K562 (cell line): ENCODE data around the gene DPF1. TPM values are rescaled to one million over a fixed set of nuclear protein-coding genes. Genes with fewer than 3 reads are reported as not detected.

Source experiments
- ATAC-seq: fragments of 200-7000 bp; cut with Tn5 transposase; 3 replicates; pipeline ENCODE4 v1.9.1; 2020; ENCODE audit warnings: moderate library complexity
- BruUV-seq: library from RNA; stranded (reverse); fragments of 400-500 nt; replicated peaks from 2 replicates; lab custom pipeline; 2021; lab: Mats Ljungman, UMichigan
- CTCF ChIA-PET: fragments of 300-600 bp; formaldehyde crosslinking; extraction: SDS; loops from one replicate; lab custom pipeline; 2021; ENCODE audit warnings: low intra/inter-chr PET ratio; lab: Yijun Ruan, JAX
- POLR2A ChIA-PET: fragments of 300-600, 350-650 bp; sonication (Branson Sonifier 250); formaldehyde crosslinking; extraction: SDS; loops from one replicate; lab custom pipeline; 2021; ENCODE audit warnings: antibody characterized with exemption, inconsistent platforms; lab: Yijun Ruan, JAX
- DNase-seq, 4 experiments: peaks; one replicate each; pipeline versions ENCODE4 v3.0.0 to v3.0.0-alpha.2; 2011 to 2018; ENCODE audit warnings: low spot score in 3 of 4, mixed read lengths in 3 of 4; ENCODE audit errors: extremely low read depth in 1 of 4
- FAIRE-seq: peaks from 2 replicates; lab custom pipeline; 2011; peaks lifted over from hg19 to GRCh38; lab: Jason Lieb, UNC
- H2AFZ ChIP-seq: 2 replicates; pipeline ENCODE4 v1.6.0; 2011; ENCODE audit warnings: low read depth, low read length, control low read depth, inconsistent platforms
- H3K27ac ChIP-seq: fragments of 200-600 bp; 3 replicates; pipeline ENCODE4 v1.8.0; 2011; ENCODE audit warnings: low read depth, mild to moderate bottlenecking, control low read depth, inconsistent platforms, low read length, moderate library complexity, mixed read lengths; ENCODE audit errors: extremely low read depth
- H3K27me3 ChIP-seq, 2 experiments: fragments of 300-600 bp in 1 of 2; 2 replicates in 1 of 2; 3 replicates in 1 of 2; pipeline versions ENCODE4 v1.6.0 to v1.8.0; 2011; ENCODE audit warnings: inconsistent platforms in 2 of 2, low read length in 2 of 2, mild to moderate bottlenecking in 1 of 2, mixed read lengths in 1 of 2, moderate library complexity in 1 of 2; ENCODE audit not compliant: control insufficient read depth in 2 of 2, insufficient read depth in 2 of 2
- H3K36me3 ChIP-seq: fragments of 300-600 bp; 3 replicates; pipeline ENCODE4 v1.8.0; 2011; ENCODE audit warnings: mild to moderate bottlenecking, low read length, inconsistent platforms; ENCODE audit not compliant: control insufficient read depth, insufficient read depth
- H3K4me1 ChIP-seq, 2 experiments: fragments of 200-600 bp in 1 of 2; replicated peaks in 1 of 2; 2 replicates in 1 of 2; 3 replicates in 1 of 2; pipeline versions ENCODE4 v1.5.1 to v1.8.0; 2011; ENCODE audit warnings: inconsistent platforms in 2 of 2, low read length in 2 of 2, mild to moderate bottlenecking in 1 of 2, mixed read lengths in 1 of 2, moderate library complexity in 1 of 2; ENCODE audit not compliant: control insufficient read depth in 2 of 2, insufficient read depth in 2 of 2
- H3K4me2 ChIP-seq: 2 replicates; pipeline ENCODE4 v1.6.1; 2011; ENCODE audit warnings: low read length, control low read depth, inconsistent platforms, mixed read lengths; ENCODE audit not compliant: insufficient read depth
- H3K4me3 ChIP-seq: fragments of 200-600 bp; sonication (generic), shearing (Covaris generic); 2 replicates; pipeline ENCODE4 v1.5.1; 2016; ENCODE audit warnings: control low read depth, inconsistent platforms
- H3K79me2 ChIP-seq: fragments of 200-600 bp; 3 replicates; pipeline ENCODE4 v1.8.0; 2011; ENCODE audit warnings: low read length, inconsistent platforms; ENCODE audit not compliant: control insufficient read depth, insufficient read depth
- H3K9ac ChIP-seq, 2 experiments: 2 replicates each; pipeline versions ENCODE4 v1.6.0 to v1.6.1; 2011; ENCODE audit warnings: low read depth in 2 of 2, low read length in 2 of 2, control low read depth in 1 of 2, inconsistent platforms in 1 of 2, mild to moderate bottlenecking in 1 of 2, mixed read lengths in 1 of 2; ENCODE audit not compliant: insufficient read depth in 1 of 2
- H3K9me1 ChIP-seq: one replicate; pipeline ENCODE4 v1.6.0; 2011; ENCODE audit warnings: inconsistent platforms, mild to moderate bottlenecking, low read length, moderate library complexity; ENCODE audit not compliant: control insufficient read depth, insufficient read depth
- H3K9me3 ChIP-seq: replicated peaks from 2 replicates; pipeline ENCODE4 v1.5.1; 2011; ENCODE audit warnings: low read depth, low read length, inconsistent platforms; ENCODE audit not compliant: control insufficient read depth, insufficient read depth
- H4K20me1 ChIP-seq: replicated peaks from 2 replicates; pipeline ENCODE4 v1.6.1; 2011; ENCODE audit warnings: low read length, inconsistent platforms, mixed read lengths; ENCODE audit not compliant: control insufficient read depth, insufficient read depth
- EGR1 ChIP-seq: fragments of 450-650 bp; conservative IDR thresholded peaks from 2 replicates; pipeline ENCODE4 v1.6.1; 2017; ENCODE audit warnings: mild to moderate bottlenecking
- FOXA3 ChIP-seq, 2 experiments: fragments of 450-650 bp in 1 of 2; sonication (generic) in 1 of 2; formaldehyde crosslinking; IDR thresholded peaks in 1 of 2; conservative IDR thresholded peaks in 1 of 2; 2 replicates each; pipeline versions ENCODE4 v1.4.0 to v1.8.0; 2020 to 2022; ENCODE audit warnings: mild to moderate bottlenecking in 2 of 2, missing genetic modification reagents in 1 of 2
- MEF2A ChIP-seq: IDR thresholded peaks from 2 replicates; pipeline ENCODE4 v1.6.1; 2011; ENCODE audit warnings: low read depth, mild to moderate bottlenecking, low read length, moderate library complexity; ENCODE audit not compliant: control insufficient read depth
- POU5F1 ChIP-seq: fragments of 150-350 bp; IDR thresholded peaks from 2 replicates; pipeline ENCODE4 v1.6.1; 2014; ENCODE audit warnings: borderline replicate concordance, low read length, low read depth, mild to moderate bottlenecking; ENCODE audit not compliant: partially characterized antibody
- RBM17 ChIP-seq: fragments of 200-400 bp; formaldehyde crosslinking; IDR thresholded peaks from 2 replicates; pipeline ENCODE4 v1.6.1; 2017; ENCODE audit warnings: low read depth, mild to moderate bottlenecking, low read length, borderline replicate concordance
- SPI1 ChIP-seq: IDR thresholded peaks from 2 replicates; pipeline ENCODE4 v1.6.1; 2011; ENCODE audit warnings: low read depth, low read length, control low read depth, borderline replicate concordance
- STAG1 ChIP-seq: sonication (generic); formaldehyde crosslinking; IDR thresholded peaks from 2 replicates; pipeline ENCODE4 v1.5.0; 2020; ENCODE audit warnings: missing genetic modification reagents, borderline replicate concordance
- TARDBP ChIP-seq: fragments of 450-650 bp; IDR thresholded peaks from 2 replicates; pipeline ENCODE4 v1.6.1; 2016
- ZFP36 ChIP-seq: fragments of 150-350 bp; IDR thresholded peaks from 2 replicates; pipeline ENCODE4 v1.6.1; 2018; ENCODE audit warnings: low read length, low read depth; ENCODE audit not compliant: partially characterized antibody
- WGBS: fragments of 100-300 bp; shearing (Covaris generic); methylation state at CpG from one replicate; pipeline ENCODE4 v1.1.6; 2016; ENCODE audit warnings: low coverage, mixed read lengths; ENCODE audit not compliant: insufficient coverage; ENCODE audit errors: missing lambda C conversion rate; 5-methylcytosine and 5-hydroxymethylcytosine counted together
- in situ Hi-C: fragments of 300-500 bp; cut with MboI; formaldehyde crosslinking; loops from 4 replicates; pipeline ENCODE4 v1.15.0; 2018; ENCODE audit warnings: inconsistent platforms, mixed read lengths
- intact Hi-C: fragments of 100-400 bp; cut with micrococcal nuclease; formaldehyde crosslinking; loops from 2 replicates; pipeline ENCODE4 v1.14.2; 2022
- polyA plus RNA-seq, 8 experiments: library from polyadenylated mRNA; depleted of rRNA in 4 of 8; stranded (reverse) in 5 of 8; unstranded in 3 of 8; fragments of >200 nt; fragmentation: Nextera tagmentation in 2 of 8; fragmentation: Illumina TruSeq in 1 of 8; extraction: Ambion mirVana in 2 of 8; extraction: Trizol in 1 of 8; gene quantifications; 2 replicates each; pipeline versions ENCODE4 v1.2.1 to v1.2.3, GENCODE V29; 2011 to 2014; ENCODE audit warnings: inconsistent platforms in 1 of 8, missing spikeins in 1 of 8
- total RNA-seq, 7 experiments: library from RNA; depleted of rRNA in 6 of 7; stranded (reverse); fragments of >200 nt in 6 of 7; fragmentation: Illumina TruSeq in 2 of 7; extraction: Trizol in 2 of 7; gene quantifications; 2 replicates each; pipeline versions ENCODE4 v1.2.1 to v1.2.3, GENCODE V29; 2011 to 2021; ENCODE audit warnings: low replicate concordance in 1 of 7
- TF ChIP-seq, protein P1 (sequence below): fragments of 450-650 bp; IDR thresholded peaks from 2 replicates; pipeline ENCODE4 v1.7.1; 2018; ENCODE audit warnings: mild to moderate bottlenecking, low read depth; ENCODE audit not compliant: partially characterized antibody
- TF ChIP-seq, protein P2 (sequence below): fragments of 250-450 bp; sonication (Bioruptor Pico); IDR thresholded peaks from 2 replicates; pipeline ENCODE4 v1.8.0; 2021; ENCODE audit warnings: mild to moderate bottlenecking, moderate library complexity
- TF ChIP-seq, protein P3 (sequence below), 2 experiments: fragments of 450-650 bp; conservative IDR thresholded peaks; 2 replicates each; pipeline ENCODE4 v1.6.1; 2017; ENCODE audit warnings: mild to moderate bottlenecking in 2 of 2, moderate library complexity in 2 of 2

Gene DPF1
- total and polyA plus RNA-seq, 9 of the 15 experiments (the other 6 are each of a cell fraction or from before 2014, with no cell fraction given) = 0.10 to 5.7 (median 3.1) TPM

DNA sequence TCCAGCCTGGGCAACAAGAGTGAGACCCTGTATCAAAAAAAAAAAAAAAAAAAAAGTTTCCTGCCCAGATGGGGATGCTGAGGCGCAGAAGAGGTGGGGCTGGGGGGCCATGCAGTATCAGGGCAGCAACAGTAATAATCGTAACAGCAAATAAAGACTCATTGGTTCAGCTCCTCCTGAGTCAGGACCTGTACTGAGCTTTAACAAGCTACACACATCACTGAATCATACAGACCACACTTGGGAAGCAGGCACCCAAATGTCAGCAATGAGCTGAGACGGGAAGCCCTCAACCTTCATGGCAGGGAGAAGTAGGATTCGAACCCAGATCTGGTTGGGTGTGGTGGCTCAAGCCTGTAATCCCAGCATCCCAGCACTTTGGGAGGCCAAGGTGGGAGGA, 10.6 kb upstream of the DPF1 start:
- Histone ChIP-seq H3K79me2 (no peaks in the 10 kb centered on the region), H3K27me3 (peaks cover 2 to 6% of the 10 kb centered on the region in 2 experiments; a peak in 2 of 5 replicates), H2AFZ (no peak overlapping the region), H3K9ac (no peak overlapping the region), H3K27ac (no peak overlapping the region), H3K9me3 (no peaks in the 10 kb centered on the region), H4K20me1 (no peaks in the 10 kb centered on the region), H3K9me1 (no peaks in the 10 kb centered on the region), H3K4me2 (no peak overlapping the region), H3K4me1 (peaks cover 0 to 10% of the 10 kb centered on the region in 2 experiments; a peak in 3 of 5 replicates), H3K36me3 (no peaks in the 10 kb centered on the region), H3K4me3 (no peak overlapping the region)
- intact Hi-C loops = loop anchor here (2.0 kb wide), 1 partner anchor 100 kb away; the partner anchor contains the start of gene CATSPERG
- POLR2A ChIA-PET = interaction anchor here (0.6 to 2.3 kb wide), 4 partner anchors 56 to 153 kb away, joined by 3 to 11 read pairs (median 3); partner anchors contain the start of gene GGN
- ATAC-seq (no peak), FAIRE-seq (no peak)
- CTCF ChIA-PET = interaction anchor here (0.7 to 1.5 kb wide), 3 partner anchors 9 to 101 kb away, joined by 3 to 17 read pairs (median 3); partner anchors contain the start of gene CATSPERG
- in situ Hi-C loops = loop anchor here (10.0 kb wide), 1 partner anchor 380 kb away; the partner anchor contains the start of genes EIF3K and MAP4K1
- 75% methylated on average over 4 of the region's 4 CpGs for WGBS
- no TSS peak for BruUV-seq
- TF ChIP-seq EGR1 = no peak
- no peak for TF ChIP-seq SPI1
- TF ChIP-seq, protein P1, sequence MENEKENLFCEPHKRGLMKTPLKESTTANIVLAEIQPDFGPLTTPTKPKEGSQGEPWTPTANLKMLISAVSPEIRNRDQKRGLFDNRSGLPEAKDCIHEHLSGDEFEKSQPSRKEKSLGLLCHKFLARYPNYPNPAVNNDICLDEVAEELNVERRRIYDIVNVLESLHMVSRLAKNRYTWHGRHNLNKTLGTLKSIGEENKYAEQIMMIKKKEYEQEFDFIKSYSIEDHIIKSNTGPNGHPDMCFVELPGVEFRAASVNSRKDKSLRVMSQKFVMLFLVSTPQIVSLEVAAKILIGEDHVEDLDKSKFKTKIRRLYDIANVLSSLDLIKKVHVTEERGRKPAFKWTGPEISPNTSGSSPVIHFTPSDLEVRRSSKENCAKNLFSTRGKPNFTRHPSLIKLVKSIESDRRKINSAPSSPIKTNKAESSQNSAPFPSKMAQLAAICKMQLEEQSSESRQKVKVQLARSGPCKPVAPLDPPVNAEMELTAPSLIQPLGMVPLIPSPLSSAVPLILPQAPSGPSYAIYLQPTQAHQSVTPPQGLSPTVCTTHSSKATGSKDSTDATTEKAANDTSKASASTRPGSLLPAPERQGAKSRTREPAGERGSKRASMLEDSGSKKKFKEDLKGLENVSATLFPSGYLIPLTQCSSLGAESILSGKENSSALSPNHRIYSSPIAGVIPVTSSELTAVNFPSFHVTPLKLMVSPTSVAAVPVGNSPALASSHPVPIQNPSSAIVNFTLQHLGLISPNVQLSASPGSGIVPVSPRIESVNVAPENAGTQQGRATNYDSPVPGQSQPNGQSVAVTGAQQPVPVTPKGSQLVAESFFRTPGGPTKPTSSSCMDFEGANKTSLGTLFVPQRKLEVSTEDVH = no peak
- TF ChIP-seq POU5F1 = no peak
- TF ChIP-seq, protein P2, sequence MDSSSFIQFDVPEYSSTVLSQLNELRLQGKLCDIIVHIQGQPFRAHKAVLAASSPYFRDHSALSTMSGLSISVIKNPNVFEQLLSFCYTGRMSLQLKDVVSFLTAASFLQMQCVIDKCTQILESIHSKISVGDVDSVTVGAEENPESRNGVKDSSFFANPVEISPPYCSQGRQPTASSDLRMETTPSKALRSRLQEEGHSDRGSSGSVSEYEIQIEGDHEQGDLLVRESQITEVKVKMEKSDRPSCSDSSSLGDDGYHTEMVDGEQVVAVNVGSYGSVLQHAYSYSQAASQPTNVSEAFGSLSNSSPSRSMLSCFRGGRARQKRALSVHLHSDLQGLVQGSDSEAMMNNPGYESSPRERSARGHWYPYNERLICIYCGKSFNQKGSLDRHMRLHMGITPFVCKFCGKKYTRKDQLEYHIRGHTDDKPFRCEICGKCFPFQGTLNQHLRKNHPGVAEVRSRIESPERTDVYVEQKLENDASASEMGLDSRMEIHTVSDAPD (CRISPR knock-in tag) = no peak
- TF ChIP-seq, protein P3, sequence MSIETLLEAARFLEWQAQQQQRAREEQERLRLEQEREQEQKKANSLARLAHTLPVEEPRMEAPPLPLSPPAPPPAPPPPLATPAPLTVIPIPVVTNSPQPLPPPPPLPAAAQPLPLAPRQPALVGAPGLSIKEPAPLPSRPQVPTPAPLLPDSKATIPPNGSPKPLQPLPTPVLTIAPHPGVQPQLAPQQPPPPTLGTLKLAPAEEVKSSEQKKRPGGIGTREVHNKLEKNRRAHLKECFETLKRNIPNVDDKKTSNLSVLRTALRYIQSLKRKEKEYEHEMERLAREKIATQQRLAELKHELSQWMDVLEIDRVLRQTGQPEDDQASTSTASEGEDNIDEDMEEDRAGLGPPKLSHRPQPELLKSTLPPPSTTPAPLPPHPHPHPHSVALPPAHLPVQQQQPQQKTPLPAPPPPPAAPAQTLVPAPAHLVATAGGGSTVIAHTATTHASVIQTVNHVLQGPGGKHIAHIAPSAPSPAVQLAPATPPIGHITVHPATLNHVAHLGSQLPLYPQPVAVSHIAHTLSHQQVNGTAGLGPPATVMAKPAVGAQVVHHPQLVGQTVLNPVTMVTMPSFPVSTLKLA (conservative IDR thresholded peaks at IDR 0.05) = no peak
- no peak for TF ChIP-seq ZFP36
- no peak for TF ChIP-seq FOXA3 (CRISPR knock-in tag; conservative IDR thresholded peaks at IDR 0.05 in 1 of 2, IDR thresholded peaks at IDR 0.05 in 1 of 2)
- no peak for TF ChIP-seq TARDBP
- TF ChIP-seq MEF2A = no peak
- no peak for TF ChIP-seq RBM17
- no peak for TF ChIP-seq STAG1 (CRISPR knock-in tag)
- TF ChIP-seq, all 486 proteins: peak for 0
- no peak for DNase-seq
